ENCODE results near the gene ISG20.

ISG20 gene

GRCh38 chr15:88653200-88654064, 14.6 kb downstream of the ISG20 start:
- no peak for DNase-seq (ENCODE audit: low read depth in 2 of 2, low spot score in 1 of 2)

GRCh38 chr15:88654430-88655102, 15.8 kb downstream of the ISG20 start:
- DNase-seq (ENCODE audit: low read depth in 2 of 2, low spot score in 1 of 2), result no peak

GRCh38 chr15:88655103-88655553, 16.3 kb downstream of the ISG20 start:
- no peak for DNase-seq (ENCODE audit: low read depth in 2 of 2, low spot score in 1 of 2)

- DNase-seq (ENCODE audit: low read depth in 2 of 2, low spot score in 1 of 2), result no peak
Measured at GRCh38 chr15:88655800-88656488, 17.1 kb downstream of the ISG20 start.

- no peak for DNase-seq (ENCODE audit: low read depth in 2 of 2, low spot score in 1 of 2)
Measured at GRCh38 chr15:88656760-88657221, 18.0 kb downstream of the ISG20 start.

GRCh38 chr15:88657326-88658069, 18.7 kb downstream of the ISG20 start:
- DNase-seq (ENCODE audit: low read depth in 2 of 2, low spot score in 1 of 2), result no peak

GRCh38 chr15:88658070-88658965, 19.5 kb downstream of the ISG20 start:
- no peak for DNase-seq (ENCODE audit: low read depth in 2 of 2, low spot score in 1 of 2)

GRCh38 chr15:88658972-88659931, 20.4 kb downstream of the ISG20 start:
- DNase-seq (ENCODE audit: low read depth in 2 of 2, low spot score in 1 of 2), result no peak

GRCh38 chr15:88661041-88661700, 22.4 kb downstream of the ISG20 start:
- DNase-seq (ENCODE audit: low read depth in 2 of 2, low spot score in 1 of 2), result no peak

GRCh38 chr15:88661761-88662556, 23.1 kb downstream of the ISG20 start:
- DNase-seq (ENCODE audit: low read depth in 2 of 2, low spot score in 1 of 2), result no peak

- no peak for DNase-seq (ENCODE audit: low read depth in 2 of 2, low spot score in 1 of 2)
Measured at GRCh38 chr15:88663141-88663621, 24.4 kb downstream of the ISG20 start.

GRCh38 chr15:88664151-88664778, 25.4 kb downstream of the ISG20 start:
- DNase-seq (ENCODE audit: low read depth in 2 of 2, low spot score in 1 of 2), result no peak

GRCh38 chr15:88674661-88675060, 35.8 kb downstream of the ISG20 start:
- DNase-seq (ENCODE audit: low read depth in 2 of 2, low spot score in 1 of 2), result no peak

- no peak for DNase-seq (ENCODE audit: low read depth in 2 of 2, low spot score in 1 of 2)
Measured at GRCh38 chr15:88678755-88679154, 39.9 kb downstream of the ISG20 start.

GRCh38 chr15:88680241-88681001, 41.6 kb downstream of the ISG20 start:
- no peak for DNase-seq (ENCODE audit: low read depth in 2 of 2, low spot score in 1 of 2)

GRCh38 chr15:88681610-88682221, 42.9 kb downstream of the ISG20 start:
- DNase-seq (ENCODE audit: low read depth in 2 of 2, low spot score in 1 of 2), result no peak

Data from stimulated activated CD8-positive, alpha-beta memory T cell treated with anti-CD3 and anti-CD28 coated beads, Interleukin-4, amount 100 ng/mL, for 1 hour (primary cell).